Thoracic aorta (tissue), 2 donors: ENCODE data around the gene MAST2. TPM values are rescaled to one million over a fixed set of nuclear protein-coding genes. Genes with fewer than 3 reads are reported as not detected.
"Not testable (repeated sequence)": the region's sequence is repeated elsewhere in the genome, so short reads cannot be mapped to it uniquely, and the experiment has no call there.

Source experiments
- ATAC-seq: fragments of 150-250 bp; one replicate; pipeline ENCODE4 v1.8.0; 2017; ENCODE audit warnings: low read depth; ENCODE audit not compliant: insufficient number of reproducible peaks, low FRiP score
- DNase-seq: peaks from one replicate; pipeline ENCODE4 v3.0.0-alpha.2; 2020; ENCODE audit warnings: low spot score
- H3K27ac ChIP-seq, 2 donors: fragments of 200-600 bp; sonication (generic); 1 replicate in 1 of 2; 2 replicates in 1 of 2; pipeline ENCODE4 v1.5.1; 2016; ENCODE audit warnings: mild to moderate bottlenecking in 2 of 2, moderate library complexity in 2 of 2
- H3K27me3 ChIP-seq: fragments of 200-600 bp; sonication (generic); replicated peaks from 2 replicates; pipeline ENCODE4 v1.6.0; 2016; ENCODE audit warnings: mild to moderate bottlenecking; ENCODE audit not compliant: insufficient read depth
- H3K36me3 ChIP-seq: fragments of 200-600 bp; sonication (generic); one replicate; pipeline ENCODE4 v1.5.1; 2016
- H3K4me1 ChIP-seq, 2 donors: fragments of 200-600 bp; sonication (generic); 1 replicate in 1 of 2; 2 replicates in 1 of 2; pipeline versions ENCODE4 v1.5.1 to v1.6.0; 2016; ENCODE audit warnings: low read depth in 2 of 2, mild to moderate bottlenecking in 1 of 2; ENCODE audit not compliant: control insufficient read depth in 1 of 2
- H3K4me3 ChIP-seq: fragments of 200-600 bp; sonication (generic); 2 replicates; pipeline ENCODE4 v1.5.1; 2016; ENCODE audit warnings: mild to moderate bottlenecking
- H3K9me3 ChIP-seq: fragments of 200-600 bp; sonication (generic); 2 replicates; pipeline ENCODE4 v1.5.1; 2016
- CTCF ChIP-seq: fragments of 200-600 bp; sonication (generic); IDR thresholded peaks from one replicate; pipeline ENCODE4 v1.5.1; 2019; ENCODE audit warnings: antibody characterized with exemption
- total RNA-seq, 2 donors: library from RNA; depleted of rRNA; stranded (reverse); fragments of >200 nt; gene quantifications; one replicate each; pipeline versions ENCODE4 v1.1.0 to v1.2.3, GENCODE V29; 2016

The MAST2 gene
- total RNA-seq, 2 donors from 2014 or later, result 33.6 to 61.2 TPM

GRCh38 chr1:45834689-45835088, 31.3 kb downstream of the MAST2 start:
- Histone ChIP-seq H3K27me3 (no peaks in the 10 kb centered on the region), H3K27ac (no peak overlapping the region), H3K4me3 (no peak overlapping the region), H3K9me3 (no peaks in the 10 kb centered on the region), H3K4me1 (no peaks in the 10 kb centered on the region), H3K36me3 (no peaks in the 10 kb centered on the region)
- TF ChIP-seq CTCF, result no peak
- DNase-seq (no peak), ATAC-seq (no peak)

- DNase-seq (no peak), ATAC-seq (no peak)
- Histone ChIP-seq H3K36me3 (no peaks in the 10 kb centered on the region), H3K27ac (no peak overlapping the region), H3K9me3 (no peaks in the 10 kb centered on the region), H3K4me3 (no peak overlapping the region), H3K27me3 (no peaks in the 10 kb centered on the region), H3K4me1 (peaks cover 0 to 4% of the 10 kb centered on the region in 2 donors)
- no peak for TF ChIP-seq CTCF
Measured at GRCh38 chr1:45836451-45836850, 33.0 kb downstream of the MAST2 start.

GRCh38 chr1:45836861-45837260, 33.4 kb downstream of the MAST2 start:
- H3K9me3 ChIP-seq, result not testable (repeated sequence)

GRCh38 chr1:45838322-45838721, 34.9 kb downstream of the MAST2 start:
- not testable (repeated sequence) for H3K4me1 ChIP-seq, H3K36me3 ChIP-seq, H3K27me3 ChIP-seq, DNase-seq, H3K27ac ChIP-seq, H3K9me3 ChIP-seq, H3K4me3 ChIP-seq, ATAC-seq

More at GRCh38 chr1:45836861-45837260, 33.4 kb downstream of the MAST2 start:
- H3K36me3 ChIP-seq, DNase-seq, H3K27ac ChIP-seq, H3K4me1 ChIP-seq, ATAC-seq, H3K4me3 ChIP-seq, H3K27me3 ChIP-seq: not testable (repeated sequence)

GRCh38 chr1:45840704-45841103, 37.3 kb downstream of the MAST2 start:
- Histone ChIP-seq H3K36me3 (no peaks in the 10 kb centered on the region), H3K9me3 (no peaks in the 10 kb centered on the region), H3K27me3 (no peaks in the 10 kb centered on the region), H3K4me1 (peaks cover 0 to 4% of the 10 kb centered on the region in 2 donors), H3K27ac (no peak overlapping the region), H3K4me3 (no peak overlapping the region)
- DNase-seq, result no peak
- ATAC-seq, result no peak
- TF ChIP-seq CTCF, result no peak

- TF ChIP-seq CTCF, result no peak
- no peaks in the 10 kb centered on the region for H3K36me3 ChIP-seq
- DNase-seq (no peak), ATAC-seq (no peak)
- H3K27me3 ChIP-seq, result no peaks in the 10 kb centered on the region
- no peaks in the 10 kb centered on the region for H3K9me3 ChIP-seq
- H3K4me1 ChIP-seq, result peaks cover 0 to 4% of the 10 kb centered on the region in 2 donors
- H3K27ac ChIP-seq, result no peak overlapping the region
- H3K4me3 ChIP-seq, result no peak overlapping the region
Measured at GRCh38 chr1:45842786-45843185, 39.4 kb downstream of the MAST2 start.
